H1 (cell line): ENCODE data around the gene CNOT3. TPM values are rescaled to one million over a fixed set of nuclear protein-coding genes. Genes with fewer than 3 reads are reported as not detected.
"Not testable (repeated sequence)": the region's sequence is repeated elsewhere in the genome, so short reads cannot be mapped to it uniquely, and the experiment has no call there.

Experiments used
- CTCF ChIA-PET: fragments of 300-600 bp; sonication (Branson Sonifier 250); formaldehyde crosslinking; loops from one replicate; lab custom pipeline; 2021; ENCODE audit not compliant: partially characterized antibody; lab: Charles Lee
- POLR2A ChIA-PET: fragments of 300-600 bp; sonication (Branson Sonifier 250); formaldehyde crosslinking; loops from one replicate; lab custom pipeline; 2021; ENCODE audit warnings: inconsistent platforms; ENCODE audit not compliant: partially characterized antibody; lab: Charles Lee
- DNase-seq, 2 experiments: peaks; one replicate each; pipeline versions ENCODE4 v3.0.0 to v3.0.0-alpha.2; 2010 to 2022; ENCODE audit warnings: low spot score in 2 of 2, low read depth in 1 of 2, mixed read lengths in 1 of 2
- FAIRE-seq: peaks from 2 replicates; lab custom pipeline; 2011; peaks lifted over from hg19 to GRCh38; lab: Jason Lieb, UNC
- H2AFZ ChIP-seq: 2 replicates; pipeline ENCODE4 v1.8.1; 2012; ENCODE audit warnings: low read length, inconsistent platforms
- H2AK5ac ChIP-seq: 2 replicates; pipeline ENCODE4 v1.6.1; 2013; ENCODE audit warnings: low read depth, low read length
- H2BK120ac ChIP-seq: replicated peaks from 2 replicates; pipeline ENCODE3; 2013; ENCODE audit warnings: low read depth, low read length, inconsistent platforms
- H2BK12ac ChIP-seq: 2 replicates; pipeline ENCODE4 v1.6.1; 2013; ENCODE audit warnings: low read depth, low read length
- H2BK15ac ChIP-seq: 2 replicates; pipeline ENCODE4 v1.6.1; 2013; ENCODE audit warnings: low read length
- H2BK20ac ChIP-seq: 2 replicates; pipeline ENCODE4 v1.6.1; 2013; ENCODE audit warnings: low read length
- H2BK5ac ChIP-seq: 2 replicates; pipeline ENCODE4 v1.6.1; 2013; ENCODE audit warnings: low read depth, low read length
- H3K14ac ChIP-seq: 2 replicates; pipeline ENCODE4 v1.6.1; 2013; ENCODE audit warnings: inconsistent platforms; ENCODE audit not compliant: insufficient read length
- H3K18ac ChIP-seq: 2 replicates; pipeline ENCODE4 v1.6.1; 2013; ENCODE audit warnings: low read length; ENCODE audit errors: extremely low read depth
- H3K23ac ChIP-seq: 2 replicates; pipeline ENCODE4 v1.6.1; 2013; ENCODE audit warnings: inconsistent platforms; ENCODE audit not compliant: insufficient read length
- H3K23me2 ChIP-seq: 2 replicates; pipeline ENCODE4 v1.6.1; 2013; ENCODE audit warnings: low read depth, low read length
- H3K27ac ChIP-seq: 2 replicates; pipeline ENCODE4 v1.6.1; 2011; ENCODE audit warnings: low read depth, low read length, inconsistent platforms
- H3K27me3 ChIP-seq, 4 experiments: replicated peaks in 1 of 4; 1 replicate in 1 of 4; 2 replicates in 3 of 4; pipeline versions ENCODE4 v1.6.1 to v1.8.1; 2011 to 2013; ENCODE audit warnings: low read length in 3 of 4, mild to moderate bottlenecking in 3 of 4, inconsistent platforms in 2 of 4, mixed read lengths in 2 of 4, moderate library complexity in 1 of 4; ENCODE audit not compliant: control insufficient read depth in 3 of 4, insufficient read depth in 3 of 4; ENCODE audit errors: extremely low read depth in 1 of 4
- H3K36me3 ChIP-seq, 4 experiments: 2 replicates each; pipeline versions ENCODE4 v1.6.1 to v1.8.1; 2011 to 2013; ENCODE audit warnings: mild to moderate bottlenecking in 4 of 4, low read length in 3 of 4, moderate library complexity in 2 of 4, control low read depth in 1 of 4, inconsistent platforms in 1 of 4; ENCODE audit not compliant: insufficient read depth in 4 of 4, control insufficient read depth in 2 of 4
- H3K4ac ChIP-seq: replicated peaks from 2 replicates; pipeline ENCODE3; 2013; ENCODE audit warnings: low read length, low read depth, mixed read lengths, inconsistent platforms; ENCODE audit not compliant: insufficient read length
- H3K4me1 ChIP-seq, 4 experiments: replicated peaks in 1 of 4; 1 replicate in 1 of 4; 2 replicates in 3 of 4; pipeline versions ENCODE4 v1.6.1 to v1.8.1; 2011 to 2013; ENCODE audit warnings: low read length in 3 of 4, inconsistent platforms in 2 of 4, mixed read lengths in 1 of 4; ENCODE audit not compliant: insufficient read depth in 4 of 4, control insufficient read depth in 3 of 4
- H3K4me2 ChIP-seq, 2 experiments: 2 replicates each; pipeline versions ENCODE4 v1.6.1 to v1.8.1; 2011 to 2013; ENCODE audit warnings: low read depth in 2 of 2, low read length in 2 of 2, control low read depth in 1 of 2, inconsistent platforms in 1 of 2, mild to moderate bottlenecking in 1 of 2; ENCODE audit not compliant: insufficient read depth in 1 of 2
- H3K4me3 ChIP-seq, 4 experiments: fragments of 200-600, 300-600 bp in 1 of 4; sonication (generic), shearing (Covaris generic), sonication (Bioruptor Twin) in 1 of 4; 2 replicates each; pipeline versions ENCODE4 v1.5.1 to v1.8.1; 2011 to 2016; ENCODE audit warnings: low read length in 4 of 4, low read depth in 3 of 4, control low read depth in 2 of 4, inconsistent platforms in 2 of 4, mild to moderate bottlenecking in 2 of 4, mixed read lengths in 1 of 4, moderate library complexity in 1 of 4; ENCODE audit not compliant: insufficient read depth in 2 of 4; ENCODE audit errors: extremely low read depth in 1 of 4
- H3K56ac ChIP-seq: replicated peaks from 2 replicates; pipeline ENCODE3; 2013; ENCODE audit warnings: low read depth, mild to moderate bottlenecking, mixed read lengths, low read length, inconsistent platforms; ENCODE audit not compliant: insufficient read length
- H3K79me1 ChIP-seq: 2 replicates; pipeline ENCODE4 v1.6.1; 2013; ENCODE audit warnings: low read depth, low read length, control low read depth
- H3K79me2 ChIP-seq, 2 experiments: 2 replicates each; pipeline versions ENCODE4 v1.6.1 to v1.8.1; 2012 to 2013; ENCODE audit warnings: low read length in 2 of 2, mild to moderate bottlenecking in 2 of 2, inconsistent platforms in 1 of 2; ENCODE audit not compliant: insufficient read depth in 2 of 2, control insufficient read depth in 1 of 2
- H3K9ac ChIP-seq, 4 experiments: replicated peaks in 1 of 4; 1 replicate in 1 of 4; 2 replicates in 3 of 4; pipeline versions ENCODE4 v1.6.1 to v1.8.1; 2011 to 2013; ENCODE audit warnings: low read depth in 3 of 4, low read length in 3 of 4, control low read depth in 2 of 4, mild to moderate bottlenecking in 2 of 4, moderate library complexity in 2 of 4, inconsistent platforms in 1 of 4; ENCODE audit errors: extremely low read depth in 1 of 4
- H3K9me3 ChIP-seq, 2 experiments: 2 replicates each; pipeline versions ENCODE4 v1.6.1 to v1.8.1; 2012 to 2013; ENCODE audit warnings: mild to moderate bottlenecking in 2 of 2, moderate library complexity in 2 of 2, control low read depth in 1 of 2, inconsistent platforms in 1 of 2, low read depth in 1 of 2, low read length in 1 of 2, mixed read lengths in 1 of 2; ENCODE audit not compliant: insufficient read depth in 2 of 2
- H4K20me1 ChIP-seq, 2 experiments: replicated peaks in 1 of 2; 2 replicates each; pipeline versions ENCODE3 to v1.8.1; 2011 to 2013; ENCODE audit warnings: inconsistent platforms in 2 of 2, low read length in 2 of 2, mild to moderate bottlenecking in 1 of 2; ENCODE audit not compliant: insufficient read depth in 2 of 2, control insufficient read depth in 1 of 2
- H4K5ac ChIP-seq: 2 replicates; pipeline ENCODE4 v1.6.1; 2013; ENCODE audit warnings: low read length, low read depth, mixed read lengths, inconsistent platforms; ENCODE audit not compliant: insufficient read length
- H4K8ac ChIP-seq: 2 replicates; pipeline ENCODE4 v1.8.0; 2013; ENCODE audit warnings: mild to moderate bottlenecking, moderate library complexity, low read length, inconsistent platforms; ENCODE audit not compliant: insufficient read depth; ENCODE audit errors: extremely low read depth
- H4K91ac ChIP-seq: replicated peaks from 2 replicates; pipeline ENCODE3; 2013; ENCODE audit warnings: low read length, mixed read lengths, inconsistent platforms; ENCODE audit not compliant: insufficient read length
- CBX5 ChIP-seq: fragments of 300-800, 300-1000 bp; sonication (generic); IDR thresholded peaks from 2 replicates; pipeline ENCODE4 v1.7.1; 2016; ENCODE audit warnings: antibody characterized with exemption, low read length, low read depth
- CEBPB ChIP-seq: IDR thresholded peaks from 2 replicates; pipeline ENCODE4 v1.6.1; 2012; ENCODE audit warnings: low read depth, low read length
- CHD2 ChIP-seq: IDR thresholded peaks from 2 replicates; pipeline ENCODE4 v1.6.1; 2012; ENCODE audit warnings: low read length, improper control_type of control experiment
- KDM4A ChIP-seq: IDR thresholded peaks from one replicate; pipeline ENCODE4 v1.7.1; 2012; ENCODE audit warnings: low read depth, mild to moderate bottlenecking, moderate library complexity, low read length, inconsistent platforms; ENCODE audit not compliant: severe bottlenecking
- NANOG ChIP-seq: IDR thresholded peaks from 2 replicates; pipeline ENCODE4 v1.6.1; 2011; ENCODE audit warnings: low read length, low read depth, mild to moderate bottlenecking, inconsistent platforms; ENCODE audit not compliant: insufficient read depth, poor library complexity, severe bottlenecking
- PHF8 ChIP-seq: fragments of 200-600 bp; sonication (generic); conservative IDR thresholded peaks from 2 replicates; pipeline ENCODE4 v1.7.1; 2012; ENCODE audit warnings: low read depth, mild to moderate bottlenecking, inconsistent platforms, low read length, moderate library complexity
- TAF7 ChIP-seq: optimal IDR thresholded peaks from 2 replicates; pipeline ENCODE3; 2011; ENCODE audit warnings: low read depth, mild to moderate bottlenecking, inconsistent platforms, low read length, moderate library complexity, borderline replicate concordance
- TEAD4 ChIP-seq: IDR thresholded peaks from 2 replicates; pipeline ENCODE4 v1.6.1; 2012; ENCODE audit warnings: low read depth, low read length, inconsistent platforms, mixed read lengths
- WGBS, 2 experiments: shearing (Covaris generic) in 1 of 2; methylation state at CpG; one replicate each; pipeline versions ENCODE4 v1.1.6 to v1.1.7; 2013 to 2015; ENCODE audit warnings: low lambda C conversion rate in 2 of 2, mixed read lengths in 2 of 2, inconsistent platforms in 1 of 2, low coverage in 1 of 2, missing lambda C conversion rate in 1 of 2; ENCODE audit not compliant: insufficient replicate concordance in 2 of 2, insufficient coverage in 1 of 2, insufficient read length in 1 of 2; ENCODE audit errors: extremely low coverage in 1 of 2, missing lambda C conversion rate in 1 of 2; 5-methylcytosine and 5-hydroxymethylcytosine counted together
- polyA plus RNA-seq, 7 experiments: library from polyadenylated mRNA; depleted of rRNA in 3 of 7; stranded (reverse) in 5 of 7; unstranded in 2 of 7; fragments of >200 nt in 5 of 7; fragments of 200-250 nt in 2 of 7; gene quantifications; 1 replicate in 5 of 7; 2 replicates in 1 of 7; 4 replicates in 1 of 7; pipeline versions ENCODE4 v1.2.1 to v1.2.3, GENCODE V29; 2011 to 2013; ENCODE audit warnings: missing spikeins in 2 of 7, mixed read lengths in 2 of 7
- total RNA-seq: library from RNA; stranded (reverse); fragmentation: NEBNext Ultra II Directional; extraction: Animal tissue kit (Norgen Biotek cat#: 25700); gene quantifications from 2 replicates; pipeline ENCODE4 v1.2.1, GENCODE V29; 2021
- TF ChIP-seq, protein P1 (sequence below): IDR thresholded peaks from 2 replicates; pipeline ENCODE4 v1.6.1; 2011; ENCODE audit warnings: low read length, improper control_type of control experiment
- TF ChIP-seq, protein P2 (sequence below): IDR thresholded peaks from 2 replicates; pipeline ENCODE4 v1.6.1; 2012; ENCODE audit warnings: inconsistent platforms

Gene CNOT3
- total and polyA plus RNA-seq, 2 of the 8 experiments (the other 6 are each of a cell fraction or from before 2014, with no cell fraction given), result 21.2 to 86.4 TPM

DNA sequence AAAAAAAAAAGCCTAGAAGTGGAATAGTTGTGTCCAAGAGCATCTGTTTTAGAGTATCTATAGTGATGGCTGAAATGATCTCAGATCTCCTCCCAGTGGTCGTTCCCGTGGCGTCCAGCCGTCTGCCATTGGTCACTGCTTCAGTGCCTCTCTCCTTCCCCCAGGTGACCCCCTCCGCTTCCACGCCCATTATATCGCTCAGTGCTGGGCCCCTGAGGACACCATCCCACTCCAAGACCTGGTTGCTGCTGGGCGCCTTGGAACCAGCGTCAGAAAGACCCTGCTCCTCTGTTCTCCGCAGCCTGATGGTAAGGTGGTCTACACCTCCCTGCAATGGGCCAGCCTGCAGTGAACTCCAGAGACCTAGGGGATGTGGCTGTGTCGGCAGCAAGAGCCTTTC, 55.4 kb downstream of the CNOT3 start (continued):
- TF ChIP-seq NANOG, result no peak
- TF ChIP-seq, protein P1, sequence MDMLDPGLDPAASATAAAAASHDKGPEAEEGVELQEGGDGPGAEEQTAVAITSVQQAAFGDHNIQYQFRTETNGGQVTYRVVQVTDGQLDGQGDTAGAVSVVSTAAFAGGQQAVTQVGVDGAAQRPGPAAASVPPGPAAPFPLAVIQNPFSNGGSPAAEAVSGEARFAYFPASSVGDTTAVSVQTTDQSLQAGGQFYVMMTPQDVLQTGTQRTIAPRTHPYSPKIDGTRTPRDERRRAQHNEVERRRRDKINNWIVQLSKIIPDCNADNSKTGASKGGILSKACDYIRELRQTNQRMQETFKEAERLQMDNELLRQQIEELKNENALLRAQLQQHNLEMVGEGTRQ, result no peak
- TF ChIP-seq, protein P2, sequence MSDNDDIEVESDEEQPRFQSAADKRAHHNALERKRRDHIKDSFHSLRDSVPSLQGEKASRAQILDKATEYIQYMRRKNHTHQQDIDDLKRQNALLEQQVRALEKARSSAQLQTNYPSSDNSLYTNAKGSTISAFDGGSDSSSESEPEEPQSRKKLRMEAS, result no peak
- no peak for TF ChIP-seq TAF7
- TF ChIP-seq KDM4A, result no peak
- TF ChIP-seq CBX5, result no peak
- no peak for TF ChIP-seq CEBPB
- TF ChIP-seq PHF8, result no peak
- no peak for TF ChIP-seq CHD2
- TF ChIP-seq TEAD4, result no peak

DNA sequence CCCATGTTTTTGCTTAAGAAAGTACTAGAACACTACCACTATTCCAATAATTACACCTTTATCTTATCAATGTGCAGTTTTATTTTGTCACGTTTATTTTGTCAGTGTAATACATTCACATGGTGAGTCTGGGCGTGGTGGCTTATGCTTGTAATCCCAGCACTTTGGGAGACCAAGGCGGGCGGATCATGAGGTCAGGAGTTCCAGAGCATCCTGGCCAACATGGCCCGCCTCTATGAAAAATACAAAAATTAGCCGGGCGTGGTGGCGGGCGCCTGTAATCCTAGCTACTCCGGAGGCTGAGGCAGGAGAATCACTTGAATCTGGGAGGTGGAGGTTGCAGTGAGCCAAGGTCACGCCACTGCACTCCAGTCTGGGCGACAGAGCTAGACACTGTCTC, 56.9 kb downstream of the CNOT3 start:
- FAIRE-seq, H2BK120ac ChIP-seq, H2BK20ac ChIP-seq, H4K20me1 ChIP-seq, H3K4me2 ChIP-seq, H4K8ac ChIP-seq, H3K23me2 ChIP-seq, H2BK12ac ChIP-seq, H2BK15ac ChIP-seq, H3K27ac ChIP-seq, DNase-seq, H4K91ac ChIP-seq, H4K5ac ChIP-seq, H3K18ac ChIP-seq, H3K79me1 ChIP-seq, H3K27me3 ChIP-seq, H3K79me2 ChIP-seq, H3K4me1 ChIP-seq, H2AK5ac ChIP-seq, H2BK5ac ChIP-seq, H2AFZ ChIP-seq, H3K14ac ChIP-seq, H3K9ac ChIP-seq, H3K4ac ChIP-seq, H3K4me3 ChIP-seq, H3K23ac ChIP-seq, H3K9me3 ChIP-seq, H3K56ac ChIP-seq: not testable (repeated sequence)
- ChIA-PET CTCF (interaction anchor here (1.2 kb wide), 1 partner anchor 194 kb away, joined by 3 read pairs; no protein-coding TSS in a partner anchor), POLR2A (interaction anchor here (0.8 to 28.7 kb wide), 3 partner anchors 13 to 29 kb away, joined by 3 to 909 read pairs (median 3); partner anchors contain the start of gene RPS9)
- 92% methylated on average over 12 of the region's 12 CpGs; no CpG with 5 or more reads in 1 of the 2 experiments for WGBS, 2 experiments
- H3K36me3 ChIP-seq, result peaks cover 3 to 19% (median 5%) of the 10 kb centered on the region in 4 experiments; a peak in 7 of 8 replicates
